Progenitor cell of endocrine pancreas (in vitro differentiated cells): Measurements from ENCODE around the gene MVB12B. TPM values are rescaled to one million over a fixed set of nuclear protein-coding genes. Genes with fewer than 3 reads are reported as not detected.

Experiments
- DNase-seq: peaks from one replicate; pipeline ENCODE4 v3.0.0; 2021; ENCODE audit warnings: low spot score; ENCODE audit not compliant: unreplicated experiment
- H3K27ac Mint-ChIP-seq: 2 replicates; pipeline ENCODE4 v1.8.0; 2021; ENCODE audit warnings: mild to moderate bottlenecking, moderate library complexity, mixed read lengths
- H3K27me3 Mint-ChIP-seq: 2 replicates; pipeline ENCODE4 v1.8.0; 2021; ENCODE audit warnings: mixed read lengths
- H3K36me3 Mint-ChIP-seq: 2 replicates; pipeline ENCODE4 v1.8.0; 2022; ENCODE audit warnings: mixed read lengths; ENCODE audit not compliant: insufficient read depth
- H3K4me1 Mint-ChIP-seq: 2 replicates; pipeline ENCODE4 v1.8.0; 2021; ENCODE audit warnings: low read depth, mixed read lengths
- H3K4me3 Mint-ChIP-seq: 2 replicates; pipeline ENCODE4 v1.8.0; 2021; ENCODE audit warnings: low read depth, mild to moderate bottlenecking, moderate library complexity, mixed read lengths
- H3K9me3 Mint-ChIP-seq: 2 replicates; pipeline ENCODE4 v1.8.0; 2021; ENCODE audit warnings: low read depth, mixed read lengths
- CTCF ChIP-seq: fragments of 200-600 bp; sonication (generic); IDR thresholded peaks from one replicate; pipeline ENCODE4 v1.5.0; 2021; ENCODE audit warnings: antibody characterized with exemption, mild to moderate bottlenecking; ENCODE audit not compliant: unreplicated experiment
- total RNA-seq: library from RNA; stranded (reverse); gene quantifications from 2 replicates; pipeline ENCODE4 v1.2.1, GENCODE V29; 2021

MVB12B gene
- total RNA-seq, 1 donor from 2014 or later: 34.6 TPM

GRCh38 chr9:126347911-126348760 is 21.5 kb downstream of the MVB12B start:
- Mint-ChIP-seq H3K9me3 (peaks cover 13% of the 10 kb centered on the region), H3K27ac (peak overlapping the region; percentile 79), H3K36me3 (peaks cover 35% of the 10 kb centered on the region), H3K4me3 (no peak overlapping the region), H3K4me1 (peaks cover 9% of the 10 kb centered on the region), H3K27me3 (no peaks in the 10 kb centered on the region)
- TF ChIP-seq CTCF: no peak
- no peak for DNase-seq

- Mint-ChIP-seq H3K27ac (no peak overlapping the region), H3K4me3 (no peak overlapping the region), H3K36me3 (peaks cover 35% of the 10 kb centered on the region), H3K27me3 (no peaks in the 10 kb centered on the region), H3K4me1 (peaks cover 8% of the 10 kb centered on the region), H3K9me3 (peaks cover 13% of the 10 kb centered on the region)
- TF ChIP-seq CTCF: no peak
- no peak for DNase-seq
Measured at GRCh38 chr9:126348911-126349550, 22.4 kb downstream of the MVB12B start.

- Mint-ChIP-seq H3K27me3 (no peaks in the 10 kb centered on the region), H3K9me3 (peaks cover 23% of the 10 kb centered on the region), H3K36me3 (peaks cover 27% of the 10 kb centered on the region), H3K27ac (no peak overlapping the region), H3K4me3 (no peak overlapping the region), H3K4me1 (no peaks in the 10 kb centered on the region)
- no peak for TF ChIP-seq CTCF
- no peak for DNase-seq
Measured at GRCh38 chr9:126354887-126355770, 28.5 kb downstream of the MVB12B start.

GRCh38 chr9:126357074-126357473 is 30.4 kb downstream of the MVB12B start:
- Mint-ChIP-seq H3K4me1 (no peaks in the 10 kb centered on the region), H3K36me3 (peaks cover 29% of the 10 kb centered on the region), H3K4me3 (no peak overlapping the region), H3K9me3 (peaks cover 31% of the 10 kb centered on the region), H3K27ac (no peak overlapping the region), H3K27me3 (no peaks in the 10 kb centered on the region)
- no peak for TF ChIP-seq CTCF
- no peak for DNase-seq

GRCh38 chr9:126360073-126360472 is 33.4 kb downstream of the MVB12B start:
- H3K4me1 Mint-ChIP-seq: no peaks in the 10 kb centered on the region
- H3K9me3 Mint-ChIP-seq: peaks cover 39% of the 10 kb centered on the region
- H3K36me3 Mint-ChIP-seq: peaks cover 41% of the 10 kb centered on the region
- no peak overlapping the region for H3K4me3 Mint-ChIP-seq
- no peak for DNase-seq
- no peaks in the 10 kb centered on the region for H3K27me3 Mint-ChIP-seq
- no peak for TF ChIP-seq CTCF
- H3K27ac Mint-ChIP-seq: no peak overlapping the region
